GM18499 (cell line): ENCODE results near the gene PEG3.

Experiments used
- ATAC-seq: cut with Tn5 transposase; IDR thresholded peaks from one replicate; pipeline ENCODE4 v1.9.1; 2021; ENCODE audit warnings: moderate number of reproducible peaks; ENCODE audit not compliant: insufficient read depth, unreplicated experiment

PEG3 gene

DNA sequence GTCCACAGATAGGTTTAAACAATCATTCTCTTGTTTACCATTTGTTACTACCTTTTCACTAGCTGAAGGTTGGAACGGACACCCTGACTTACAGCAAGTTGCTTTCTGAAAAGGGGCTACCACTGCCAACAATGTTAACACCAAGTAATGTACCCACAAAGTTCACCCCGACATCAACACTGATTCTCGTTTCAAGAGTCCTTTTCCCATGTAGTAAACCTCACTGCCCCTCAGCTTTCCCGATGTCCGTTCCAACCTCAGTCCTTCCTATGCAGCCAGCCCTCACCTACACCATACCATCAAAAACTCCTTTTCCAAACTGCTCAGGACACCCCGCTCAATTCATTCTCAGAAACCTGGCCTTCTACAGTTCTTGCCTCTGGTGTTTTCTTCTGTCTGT lies 29.0 kb downstream of the PEG3 start:
- no peak for ATAC-seq

DNA sequence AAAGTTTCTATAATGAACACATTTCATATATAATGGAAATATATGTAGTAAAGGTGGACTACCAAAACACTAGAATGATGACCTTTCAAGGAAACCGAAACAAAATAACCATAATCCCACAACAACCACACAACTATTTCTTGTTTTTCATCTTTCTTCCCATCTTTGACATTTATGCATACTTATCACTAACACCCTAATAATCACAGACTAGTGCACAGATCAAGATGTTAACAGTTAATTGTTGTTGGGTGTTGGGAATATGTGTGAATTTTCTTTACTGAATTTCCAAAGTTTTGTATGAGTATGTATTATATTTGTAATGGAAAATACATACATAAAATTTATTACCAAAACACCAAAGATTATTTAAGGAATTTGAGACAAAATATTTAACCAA lies 30.3 kb downstream of the PEG3 start:
- ATAC-seq = no peak

DNA sequence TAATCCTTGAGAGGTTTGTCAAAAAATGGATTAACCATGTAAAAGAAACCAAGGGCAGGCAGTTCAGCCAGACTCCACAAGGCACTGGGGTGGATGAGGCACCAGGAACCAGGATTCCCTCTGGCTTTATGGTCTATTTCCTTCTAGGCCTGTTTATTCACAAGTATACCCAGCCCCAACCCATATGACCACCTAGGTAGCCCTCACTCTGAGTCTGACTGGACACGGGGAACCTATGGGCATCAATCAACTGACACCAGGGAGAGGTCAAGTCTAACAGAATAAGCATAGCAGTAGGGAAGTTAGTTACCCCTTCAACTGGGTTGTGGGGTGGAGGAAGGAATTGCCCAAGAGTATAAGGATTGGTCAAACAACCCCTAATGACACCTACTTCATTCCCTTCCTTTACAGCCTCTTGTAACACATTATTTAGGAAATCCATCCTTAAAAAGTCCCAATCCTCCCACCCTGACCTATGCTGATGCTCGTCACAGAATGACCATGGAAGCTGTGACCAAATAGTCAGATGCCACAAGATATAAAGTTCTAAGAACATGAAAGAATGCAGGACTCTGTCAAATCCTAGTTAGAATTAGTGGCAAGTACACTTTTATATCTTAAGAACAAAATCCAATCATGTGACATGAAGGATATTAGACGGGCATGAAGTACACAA lies 31.7 kb downstream of the PEG3 start:
- ATAC-seq = no peak

DNA sequence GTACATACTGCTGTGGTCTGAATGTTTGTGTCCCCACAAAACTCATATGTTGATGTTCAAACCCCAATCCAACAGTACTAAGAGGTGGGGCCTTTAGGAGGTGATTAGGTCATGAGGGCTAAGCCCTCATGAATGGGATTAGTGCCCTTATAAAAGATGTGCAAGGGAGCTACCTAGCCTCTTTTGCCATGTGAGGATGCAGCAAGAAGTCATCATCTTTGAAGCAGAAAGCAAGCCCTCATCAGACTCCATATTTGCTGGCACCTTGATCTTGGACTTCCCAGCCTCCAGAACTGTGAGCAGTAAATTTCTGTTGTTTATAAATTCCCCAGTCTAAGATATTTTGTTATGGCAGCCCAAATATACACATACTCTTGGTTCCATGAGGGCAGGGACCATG lies 33.9 kb downstream of the PEG3 start:
- no peak for ATAC-seq
